Sciatic nerve (tissue), 2 donors: ENCODE measurements around the gene TLR10. TPM values are rescaled to one million over a fixed set of nuclear protein-coding genes. Genes with fewer than 3 reads are reported as not detected.
"Not testable (repeated sequence)": the region's sequence is repeated elsewhere in the genome, so short reads cannot be mapped to it uniquely, and the experiment has no call there.

Source experiments
- ATAC-seq: fragments of 200-7000 bp; cut with Tn5 transposase; one replicate; pipeline ENCODE4 v1.9.1; 2020; ENCODE audit warnings: mild to moderate bottlenecking, moderate library complexity
- DNase-seq: peaks from one replicate; pipeline ENCODE4 v3.0.0-alpha.2; 2020; ENCODE audit warnings: low spot score
- intact Hi-C: fragments of 100-400 bp; cut with DNase I; formaldehyde crosslinking; loops from one replicate; pipeline ENCODE4 v1.14.2; 2022
- total RNA-seq: library from RNA; stranded (reverse); fragmentation: NEBNext Ultra II Directional; extraction: Animal tissue kit (Norgen Biotek cat#: 25700); gene quantifications from one replicate; pipeline ENCODE4 v1.2.1, GENCODE V29; 2021
- donor health status: DM: no; HTN: no; CAD: no.
- donor health status: DM: no; HTN: no; CAD: no.

The TLR10 gene
- total RNA-seq, 1 donor from 2014 or later, result 1.6 TPM

DNA sequence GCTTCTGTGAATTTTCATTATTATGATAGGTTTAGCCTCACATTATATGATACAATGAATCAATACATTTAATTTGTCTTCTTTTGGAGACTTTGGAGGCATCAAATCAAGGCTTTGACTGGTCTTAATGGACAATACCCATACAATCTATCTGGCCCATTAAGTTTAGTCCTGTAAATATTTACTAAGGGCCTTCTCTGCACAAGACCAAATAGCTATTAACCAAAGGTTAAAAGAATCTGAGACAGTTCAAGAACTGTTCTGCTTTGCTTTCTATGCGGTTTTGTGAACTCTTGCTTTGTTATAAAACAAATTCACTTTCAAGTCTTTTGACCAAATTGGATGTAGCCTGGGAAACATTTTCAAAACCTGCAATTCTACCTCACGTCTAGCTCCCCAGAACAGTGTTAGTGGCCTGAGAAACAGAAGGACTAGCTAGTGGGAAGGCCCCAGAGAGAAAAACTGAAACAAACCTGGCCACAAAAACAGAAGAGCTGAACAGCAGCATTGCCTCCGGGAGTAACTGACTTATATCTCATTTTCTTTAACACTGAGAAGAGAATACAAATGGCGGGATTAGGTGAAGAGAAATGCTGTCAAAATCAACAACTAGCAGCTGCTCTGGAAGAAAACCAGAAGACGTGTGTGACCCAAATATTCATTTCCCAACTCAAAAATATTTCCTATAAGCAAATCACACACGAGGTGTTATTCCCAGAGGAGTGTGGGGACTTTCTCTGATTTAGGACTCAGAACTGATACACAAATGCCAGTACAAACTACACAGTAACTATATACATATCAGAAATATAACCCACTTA, 21.3 kb upstream of the TLR10 start:
- ATAC-seq, result peak; percentile 45
- intact Hi-C loops, result no loop called here

DNA sequence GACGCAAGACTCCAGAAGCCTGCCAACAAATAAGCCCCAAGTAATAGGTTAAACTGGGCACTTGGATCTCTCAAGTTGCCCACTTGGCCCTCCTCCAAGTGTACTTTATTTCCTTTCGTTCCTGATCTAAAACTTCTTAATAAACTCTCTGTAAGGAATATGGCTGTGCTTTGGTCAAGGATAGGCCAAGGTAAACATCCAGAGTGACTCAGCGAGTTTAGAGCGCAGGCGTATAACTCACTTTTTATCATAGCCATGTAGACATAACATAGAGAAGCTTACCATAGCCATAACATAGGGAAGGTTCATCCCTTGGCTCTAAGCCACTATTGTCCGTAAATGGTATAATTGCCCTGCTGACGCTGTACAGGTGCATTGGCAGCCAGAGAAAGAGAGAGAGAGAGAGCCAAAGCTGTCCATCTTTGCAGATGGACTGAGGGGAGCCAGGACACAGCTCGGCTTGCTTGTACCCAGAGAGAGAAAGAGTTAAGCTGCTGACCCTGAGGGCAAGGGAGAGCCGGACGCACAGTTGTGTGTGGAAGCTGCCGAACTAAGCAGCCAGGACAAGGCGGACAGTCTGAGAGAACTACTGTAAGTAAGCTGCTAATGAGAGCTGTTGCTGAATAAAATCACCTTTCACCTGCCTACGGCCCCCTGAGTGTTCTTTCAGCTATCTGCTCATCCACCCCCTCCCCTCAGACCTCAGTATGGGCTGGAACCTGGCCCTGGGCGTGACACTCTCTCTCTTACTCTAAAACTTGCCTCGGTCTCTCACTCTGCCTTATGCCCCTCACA, 20.0 kb upstream of the TLR10 start:
- DNase-seq, result no peak
- intact Hi-C loops, result no loop called here
- ATAC-seq, result no peak

More for the DNA sequence above, 21.3 kb upstream of the TLR10 start:
- no peak for DNase-seq

DNA sequence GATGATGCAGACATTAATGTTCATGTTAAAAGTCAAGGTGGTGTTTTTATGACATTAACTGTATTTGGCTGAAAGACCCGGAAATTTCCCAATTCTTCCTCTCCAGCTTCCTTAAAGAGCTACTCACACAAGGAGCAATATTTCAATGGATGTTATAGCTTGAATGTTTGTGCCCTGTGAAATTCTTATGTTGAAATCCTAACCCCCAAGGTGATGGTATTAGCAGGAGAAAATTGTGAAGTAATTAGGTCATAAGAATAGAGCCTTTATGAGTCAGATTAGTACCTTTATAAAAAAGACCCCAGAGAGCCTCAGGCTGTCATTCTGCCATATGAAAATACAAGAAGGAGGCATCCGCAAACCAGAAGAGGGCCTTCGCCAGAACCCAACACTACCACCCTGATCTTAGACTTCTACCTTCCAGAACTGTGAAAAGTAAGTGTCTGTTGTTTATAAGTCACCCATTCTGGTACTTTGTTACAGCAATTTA, 18.2 kb upstream of the TLR10 start:
- intact Hi-C loops, result no loop called here
- DNase-seq (no peak), ATAC-seq (no peak)

DNA sequence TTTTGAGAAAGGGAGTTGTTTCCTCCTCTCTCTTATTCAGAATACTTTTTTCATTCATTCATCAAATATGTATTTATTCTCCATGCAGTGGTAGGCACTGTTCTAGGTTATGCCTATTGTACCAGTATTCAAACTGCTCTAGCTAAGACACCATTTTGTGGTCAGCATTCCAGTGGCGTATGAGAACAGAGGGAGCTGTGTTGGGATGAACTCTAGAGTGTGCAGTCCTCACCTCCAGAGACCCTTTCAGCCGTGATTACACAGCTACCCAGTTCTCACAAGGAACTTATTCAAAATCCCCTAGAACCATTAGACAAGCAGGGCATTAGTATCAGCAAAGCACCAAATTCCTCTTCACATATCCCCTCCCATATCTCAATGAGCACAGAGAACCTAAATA, 17.6 kb upstream of the TLR10 start:
- intact Hi-C loops, result no loop called here
- ATAC-seq (no peak), DNase-seq (no peak)

DNA sequence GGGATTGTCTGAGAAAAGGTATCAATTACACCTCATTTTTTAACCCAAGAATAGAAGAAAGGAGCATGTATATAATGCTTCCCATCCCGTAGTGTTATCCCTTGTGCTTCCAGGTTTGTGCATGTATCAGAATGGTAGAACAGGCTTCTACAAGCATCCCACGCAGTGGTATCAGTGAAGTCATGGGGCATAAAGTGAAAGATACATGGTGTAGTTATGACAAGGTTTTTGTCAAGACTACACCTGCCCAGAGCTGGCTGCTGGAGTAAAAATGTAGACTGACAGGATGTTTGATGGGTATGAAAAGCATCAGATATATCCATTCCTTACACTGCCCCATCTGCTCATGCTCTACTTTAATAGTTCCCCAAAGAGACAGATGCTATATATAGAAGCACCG, 12.3 kb upstream of the TLR10 start:
- intact Hi-C loops, result no loop called here
- ATAC-seq, result no peak

DNA sequence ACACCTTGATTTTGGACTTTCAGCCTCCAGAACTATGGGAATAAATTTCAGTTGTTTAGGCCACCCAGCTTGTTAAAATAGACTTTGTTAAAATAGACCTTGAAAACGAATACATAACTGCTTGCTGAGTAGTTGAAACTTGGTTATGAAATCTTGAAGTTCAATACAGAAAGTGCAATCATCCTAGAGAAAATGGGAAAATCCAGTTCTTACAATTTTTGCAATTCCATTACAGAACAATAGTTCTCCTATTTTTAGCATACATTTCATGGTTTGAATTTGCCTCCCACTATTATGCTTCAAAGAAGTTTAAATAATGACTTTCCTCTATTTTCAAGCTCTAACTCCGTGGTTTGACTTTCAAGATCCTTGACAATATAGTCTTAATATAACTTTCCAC, 11.3 kb upstream of the TLR10 start:
- no peak for DNase-seq
- intact Hi-C loops, result no loop called here
- ATAC-seq, result no peak

More for the DNA sequence above, 12.3 kb upstream of the TLR10 start:
- no peak for DNase-seq

DNA sequence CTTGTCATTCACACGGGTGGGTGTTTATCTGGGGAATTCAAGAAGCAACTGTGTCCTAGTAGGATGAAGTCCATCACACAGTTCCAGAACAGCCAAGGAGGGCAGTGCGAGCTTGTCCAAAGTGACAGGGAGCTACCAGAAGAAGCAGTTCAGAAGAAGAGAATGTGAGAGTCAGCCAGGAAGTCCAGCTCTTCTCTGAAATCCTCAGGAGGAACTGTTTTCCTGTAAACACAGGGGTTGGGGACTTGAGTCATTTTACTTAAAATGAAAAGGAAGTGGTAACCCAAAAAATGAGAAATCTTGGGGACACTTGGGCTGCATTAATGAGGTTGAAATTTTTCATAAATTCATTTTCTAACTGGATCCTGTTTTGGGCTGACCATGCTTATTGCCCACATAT, 8.2 kb upstream of the TLR10 start:
- no peak for DNase-seq
- intact Hi-C loops, result no loop called here
- ATAC-seq, result peak; percentile 57

DNA sequence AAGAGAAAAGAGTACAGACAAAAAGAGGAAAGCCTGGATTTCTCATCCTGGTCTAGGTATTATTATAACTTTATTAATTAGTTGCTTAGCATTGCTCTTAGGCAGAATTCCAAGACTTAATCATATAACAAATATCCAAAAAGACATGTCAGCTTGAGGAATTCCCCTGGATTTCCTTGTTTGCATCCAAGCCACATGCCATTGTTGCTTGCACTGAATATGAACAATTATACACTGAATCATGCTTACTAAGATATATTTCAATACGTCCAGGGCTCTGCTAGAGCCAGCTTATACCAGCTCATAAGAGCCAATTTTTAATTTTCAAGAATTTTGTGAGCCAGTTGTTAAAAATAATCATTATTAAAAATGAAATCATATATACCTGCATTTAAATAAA, 5.5 kb upstream of the TLR10 start:
- intact Hi-C loops, result no loop called here
- no peak for DNase-seq
- ATAC-seq, result no peak

DNA sequence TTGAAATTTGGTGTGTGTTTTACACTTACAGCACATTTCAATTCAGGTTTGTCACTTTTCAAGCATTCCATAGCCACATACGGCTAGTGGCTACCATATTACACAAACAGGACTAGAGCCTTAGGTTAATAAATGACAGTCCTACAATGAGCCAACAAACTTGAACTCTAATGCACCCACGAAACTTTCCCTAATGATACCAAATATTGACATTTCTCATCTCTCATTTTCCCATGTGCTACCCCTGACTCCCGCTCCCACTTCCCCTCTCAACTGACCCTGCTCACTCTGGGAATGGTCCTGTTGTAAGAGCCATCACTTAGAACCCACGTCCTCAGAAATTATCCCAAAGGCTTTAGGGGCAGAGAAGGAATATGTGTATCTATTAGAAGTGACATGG, 4.9 kb upstream of the TLR10 start:
- DNase-seq, result no peak
- intact Hi-C loops, result no loop called here
- no peak for ATAC-seq

DNA sequence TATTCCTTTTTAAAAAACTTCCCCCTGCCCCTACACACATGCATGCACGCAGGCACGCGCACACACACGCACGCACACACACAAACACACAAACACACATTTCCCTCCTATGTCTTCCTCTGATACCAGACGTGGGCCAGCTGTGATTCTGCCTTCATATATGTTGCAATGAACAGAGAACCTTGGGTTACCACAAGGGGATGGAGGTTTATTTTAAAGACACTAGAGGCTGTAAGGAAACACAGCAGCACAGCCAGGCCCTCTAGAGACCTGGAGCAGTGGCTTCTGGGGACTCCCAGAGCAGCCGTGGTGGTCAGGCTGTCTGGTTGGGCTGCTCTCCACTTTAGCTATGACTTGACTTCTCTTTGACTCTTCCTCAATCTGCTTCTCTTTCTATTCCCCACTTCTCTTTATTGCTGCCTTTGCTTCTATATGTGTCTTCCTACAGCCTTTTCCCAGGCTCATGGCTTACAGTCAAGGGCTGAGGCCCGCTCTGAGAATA, 3.2 kb upstream of the TLR10 start:
- intact Hi-C loops, result no loop called here
- ATAC-seq (peak; percentile 80), DNase-seq (no peak)

DNA sequence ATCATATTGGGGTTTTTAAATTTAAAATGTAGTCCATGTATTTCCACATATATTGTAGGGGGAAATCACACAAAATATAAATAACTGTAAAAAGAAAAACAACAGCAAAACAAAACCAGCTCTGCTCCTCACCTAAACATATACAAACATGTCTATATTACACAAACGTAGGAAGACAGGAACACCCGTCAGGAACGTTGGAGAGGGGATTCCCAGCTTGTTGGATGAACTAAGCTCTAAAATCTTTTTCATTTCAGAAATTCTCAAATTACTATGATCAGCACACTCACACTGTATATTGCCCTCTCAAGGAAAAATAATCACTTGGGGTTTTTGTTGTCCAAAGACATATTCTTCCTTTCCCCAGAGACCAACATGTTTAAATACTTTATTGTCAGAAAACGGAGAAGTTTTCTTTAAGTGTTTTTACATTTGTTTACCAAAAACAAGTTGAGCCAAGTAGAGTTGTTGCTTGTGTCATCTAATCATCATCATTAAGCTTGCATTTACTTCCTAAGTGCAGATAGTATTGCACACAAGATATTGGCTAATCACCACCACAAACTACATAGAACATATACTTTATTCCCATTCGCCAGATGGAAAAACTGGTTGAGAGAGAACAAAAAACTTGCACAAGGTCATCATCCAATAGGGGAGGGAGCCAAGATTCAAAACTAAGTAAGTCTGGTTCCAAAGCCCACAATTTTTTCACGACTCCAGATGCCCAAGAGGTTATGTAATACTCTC, 2.4 kb upstream of the TLR10 start:
- no peak for DNase-seq
- intact Hi-C loops, result no loop called here
- ATAC-seq, result no peak

DNA sequence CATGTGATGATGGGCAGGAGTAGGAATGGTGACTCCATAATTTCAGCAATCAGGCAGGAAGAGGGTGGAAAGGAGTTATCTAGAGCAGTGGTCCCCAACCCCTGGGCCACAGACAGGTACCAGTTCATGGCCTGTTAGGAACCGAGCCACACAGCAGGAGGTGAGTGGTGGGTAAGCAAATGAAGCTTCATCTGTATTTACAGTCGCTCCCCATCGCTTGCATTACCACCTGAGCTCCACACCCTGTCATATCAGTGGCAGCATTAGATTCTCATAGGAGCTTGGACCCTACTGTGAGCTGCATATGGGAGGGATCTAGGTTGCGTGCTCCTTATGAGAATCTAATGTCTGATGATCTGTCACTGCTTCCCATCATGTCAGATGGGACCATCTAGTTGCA, 1.4 kb upstream of the TLR10 start:
- DNase-seq, result no peak
- intact Hi-C loops, result no loop called here
- ATAC-seq, result no peak

DNA sequence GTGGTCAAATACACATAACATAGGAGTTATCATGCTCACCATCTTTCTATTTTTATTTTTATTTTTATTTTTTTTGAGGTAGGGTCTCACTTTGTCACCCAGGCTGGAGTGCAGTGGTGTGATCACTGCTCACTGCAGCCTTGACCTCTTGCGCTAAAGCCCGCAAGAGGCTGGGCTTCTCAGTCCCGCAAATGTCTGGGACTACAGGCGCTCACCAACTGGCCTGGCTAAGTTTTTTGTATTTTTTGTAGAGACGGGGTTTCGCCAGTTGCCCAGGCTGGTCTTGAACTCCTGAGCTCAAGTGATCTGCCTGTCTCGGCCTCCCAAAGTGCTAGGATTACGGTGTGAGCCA, 295 bp upstream of the TLR10 start:
- intact Hi-C loops, result no loop called here
- ATAC-seq, result no peak

DNA sequence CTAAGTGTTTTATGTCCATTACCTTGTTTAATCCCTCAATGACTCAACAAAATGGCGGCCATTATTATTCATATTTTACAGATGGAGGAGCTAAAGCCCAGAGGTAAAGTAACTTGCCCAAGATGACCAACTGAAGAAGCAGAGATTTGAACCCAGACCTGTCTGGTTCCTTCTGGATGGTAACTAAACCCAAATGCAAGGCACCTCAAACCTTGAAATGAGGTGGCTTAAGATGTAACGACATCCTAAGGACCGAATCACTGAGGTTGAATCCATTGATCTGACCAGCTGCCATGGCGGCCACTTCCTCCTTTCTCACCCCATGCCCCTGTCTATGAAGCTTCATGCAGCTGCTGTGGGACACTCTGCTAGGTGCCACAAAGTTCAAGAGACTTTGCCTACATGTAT, 932 bp downstream of the TLR10 start:
- intact Hi-C loops, result no loop called here
- no peak for ATAC-seq

More for the DNA sequence above, 295 bp upstream of the TLR10 start:
- DNase-seq, result no peak

DNA sequence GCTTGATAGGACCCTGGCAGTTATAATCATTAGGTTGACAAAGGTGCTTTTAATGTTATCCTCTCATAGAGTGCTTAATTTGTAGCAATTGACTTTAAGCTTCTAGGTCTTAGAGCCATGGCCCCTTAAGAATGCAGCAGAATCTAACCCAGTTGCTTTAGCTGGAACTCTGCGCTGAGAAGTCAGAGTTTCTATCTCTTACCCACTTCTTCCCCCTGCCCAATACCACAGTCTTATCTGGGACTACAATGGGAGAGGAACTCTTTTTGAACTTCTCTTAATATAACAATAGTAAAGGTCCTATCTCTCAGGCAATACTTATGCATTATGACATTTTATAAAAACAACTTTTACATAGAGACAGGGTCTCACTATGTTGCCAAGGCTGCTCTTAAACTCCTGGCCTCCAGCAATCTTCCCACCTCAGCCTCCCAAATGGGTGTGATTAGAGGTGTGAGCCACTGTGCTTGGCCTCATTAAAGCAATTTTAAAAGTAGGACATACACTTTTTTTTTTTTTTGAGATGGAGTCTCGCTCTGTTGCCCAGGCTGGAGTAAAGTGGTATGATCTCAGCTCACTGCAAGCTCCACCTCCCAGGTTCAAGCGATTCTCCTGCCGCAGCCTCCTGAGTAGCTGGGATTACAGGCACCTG, 1.8 kb downstream of the TLR10 start:
- intact Hi-C loops, result no loop called here

More for the DNA sequence above, 932 bp downstream of the TLR10 start:
- no peak for DNase-seq

DNA sequence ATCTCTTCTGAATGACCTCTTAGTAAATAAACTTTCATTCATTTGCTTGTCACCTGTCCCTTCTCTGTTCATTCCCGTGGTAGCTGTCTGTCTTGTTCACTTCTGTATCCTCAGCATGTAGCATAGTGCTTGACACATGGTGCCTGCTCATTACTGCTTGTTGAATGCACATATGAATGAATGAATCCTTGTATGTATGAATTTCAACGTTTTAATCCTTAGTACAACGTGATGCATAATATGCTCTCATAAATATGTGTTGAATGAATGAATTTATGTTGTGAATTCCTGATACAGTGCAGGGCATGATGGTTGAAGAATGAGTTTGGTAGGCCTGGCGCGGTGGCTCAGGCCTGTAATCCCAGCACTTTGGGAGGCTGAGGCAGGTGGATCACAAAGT, 3.0 kb downstream of the TLR10 start:
- intact Hi-C loops, result no loop called here
- no peak for DNase-seq
- ATAC-seq, result no peak

More for the DNA sequence above, 1.8 kb downstream of the TLR10 start:
- ATAC-seq, result no peak
- DNase-seq, result no peak

DNA sequence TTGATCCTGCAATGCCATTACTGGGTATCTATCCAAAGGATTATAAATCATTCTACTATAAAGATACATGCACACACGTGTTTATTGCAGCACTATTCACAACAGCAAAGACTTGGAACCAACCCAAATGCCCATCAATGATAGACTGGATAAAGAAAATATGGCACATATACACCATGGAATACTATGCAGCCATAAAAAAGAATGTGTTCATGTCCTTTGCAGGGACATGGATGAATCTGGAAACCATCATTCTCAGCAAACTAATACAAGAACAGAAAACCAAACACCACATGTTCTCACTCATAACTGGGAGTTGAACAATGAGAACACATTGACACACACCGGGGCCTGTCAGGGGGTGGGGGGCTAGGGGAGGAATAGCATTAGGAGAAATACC, 4.9 kb downstream of the TLR10 start:
- intact Hi-C loops, DNase-seq, ATAC-seq: not testable (repeated sequence)

DNA sequence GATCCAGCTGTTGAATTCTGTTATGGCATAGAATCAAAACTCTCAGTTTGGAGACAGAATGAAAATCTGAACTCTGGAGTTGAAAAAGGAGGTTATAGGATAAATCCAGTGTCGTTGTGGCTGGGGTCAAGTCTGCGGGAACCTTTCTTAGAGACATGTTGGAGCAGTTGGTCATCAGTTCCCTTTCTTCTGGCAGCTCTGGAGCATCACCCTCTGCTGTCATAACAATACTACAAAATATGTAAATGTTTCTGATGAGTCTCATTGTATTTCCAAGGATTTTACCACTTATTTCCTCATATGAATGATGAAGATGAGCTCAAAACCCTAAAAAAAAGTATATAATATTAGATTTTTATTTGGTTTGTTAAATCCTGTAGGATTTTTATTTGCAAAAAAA, 7.5 kb downstream of the TLR10 start:
- DNase-seq, result no peak
- no peak for ATAC-seq
- intact Hi-C loops, result no loop called here
